OCI-LY7 (cell line): ENCODE measurements around the gene GSTM1.

Experiments
- EZH2phosphoT487 ChIP-seq: fragments of 200-600 bp; sonication (generic); IDR thresholded peaks from 2 replicates; pipeline ENCODE4 v1.6.1; 2018; ENCODE audit warnings: low read depth, borderline replicate concordance, mild to moderate bottlenecking, mixed run types, antibody characterized with exemption, low read length, moderate library complexity, mixed read lengths
- TF ChIP-seq, protein P1 (sequence below): fragments of 200-600 bp; sonication (generic); conservative IDR thresholded peaks from 2 replicates; pipeline ENCODE4 v1.5.1; 2014; ENCODE audit warnings: mild to moderate bottlenecking, antibody characterized with exemption, low read length, moderate library complexity, mixed read lengths

DNA sequence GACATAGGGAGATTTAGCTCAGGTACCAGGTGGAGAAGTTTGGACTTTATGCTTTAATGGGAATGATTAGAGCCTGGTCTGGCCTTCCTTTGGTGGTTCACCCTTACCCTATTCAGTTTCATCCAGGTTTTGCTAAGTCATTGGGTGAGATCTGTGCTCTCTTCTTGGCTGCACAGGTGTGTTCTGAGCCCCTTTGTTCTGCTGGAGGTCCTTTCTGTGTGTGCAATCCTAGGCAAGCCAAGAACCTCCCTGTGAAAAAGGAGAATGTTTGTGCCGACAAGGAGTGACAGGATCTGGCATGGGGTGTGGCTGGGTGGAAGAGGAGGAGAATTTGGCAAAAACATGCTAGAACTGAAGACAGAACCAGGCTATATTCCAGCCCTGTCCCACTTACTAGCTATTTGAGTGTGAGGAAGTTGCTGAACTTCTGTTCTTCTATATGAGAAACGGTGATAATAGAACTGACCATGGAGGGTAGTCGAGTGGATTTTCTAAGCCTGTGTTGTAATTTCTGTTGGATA, 29.0 kb downstream of the GSTM1 start:
- TF ChIP-seq, protein P1, sequence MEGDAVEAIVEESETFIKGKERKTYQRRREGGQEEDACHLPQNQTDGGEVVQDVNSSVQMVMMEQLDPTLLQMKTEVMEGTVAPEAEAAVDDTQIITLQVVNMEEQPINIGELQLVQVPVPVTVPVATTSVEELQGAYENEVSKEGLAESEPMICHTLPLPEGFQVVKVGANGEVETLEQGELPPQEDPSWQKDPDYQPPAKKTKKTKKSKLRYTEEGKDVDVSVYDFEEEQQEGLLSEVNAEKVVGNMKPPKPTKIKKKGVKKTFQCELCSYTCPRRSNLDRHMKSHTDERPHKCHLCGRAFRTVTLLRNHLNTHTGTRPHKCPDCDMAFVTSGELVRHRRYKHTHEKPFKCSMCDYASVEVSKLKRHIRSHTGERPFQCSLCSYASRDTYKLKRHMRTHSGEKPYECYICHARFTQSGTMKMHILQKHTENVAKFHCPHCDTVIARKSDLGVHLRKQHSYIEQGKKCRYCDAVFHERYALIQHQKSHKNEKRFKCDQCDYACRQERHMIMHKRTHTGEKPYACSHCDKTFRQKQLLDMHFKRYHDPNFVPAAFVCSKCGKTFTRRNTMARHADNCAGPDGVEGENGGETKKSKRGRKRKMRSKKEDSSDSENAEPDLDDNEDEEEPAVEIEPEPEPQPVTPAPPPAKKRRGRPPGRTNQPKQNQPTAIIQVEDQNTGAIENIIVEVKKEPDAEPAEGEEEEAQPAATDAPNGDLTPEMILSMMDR, result no peak
- TF ChIP-seq EZH2phosphoT487, result no peak
